Posterior vena cava (tissue), 2 donors: ENCODE measurements around the gene DMRTA1. TPM values are rescaled to one million over a fixed set of nuclear protein-coding genes. Genes with fewer than 3 reads are reported as not detected.
"Not testable (repeated sequence)": the region's sequence is repeated elsewhere in the genome, so short reads cannot be mapped to it uniquely, and the experiment has no call there.

ENCODE experiments used
- DNase-seq: peaks from one replicate; pipeline ENCODE4 v3.0.0-alpha.2; 2020; ENCODE audit warnings: low spot score
- intact Hi-C, 2 donors: fragments of 100-400 bp; cut with DNase I; formaldehyde crosslinking; loops; one replicate each; pipeline versions ENCODE4 v1.14.1 to v1.14.2; 2022 to 2023
- total RNA-seq, 2 donors: library from RNA; stranded (reverse); fragmentation: NEBNext Ultra II Directional; extraction: Animal tissue kit (Norgen Biotek cat#: 25700); gene quantifications; one replicate each; pipeline ENCODE4 v1.2.1, GENCODE V29; 2021
- donor health status: DM: yes; HTN: yes; CAD: no.
- donor health status: DM: yes; HTN: yes; CAD: no.

DMRTA1 gene
- total RNA-seq, 2 donors from 2014 or later = 0.09 to 0.24 TPM

DNA sequence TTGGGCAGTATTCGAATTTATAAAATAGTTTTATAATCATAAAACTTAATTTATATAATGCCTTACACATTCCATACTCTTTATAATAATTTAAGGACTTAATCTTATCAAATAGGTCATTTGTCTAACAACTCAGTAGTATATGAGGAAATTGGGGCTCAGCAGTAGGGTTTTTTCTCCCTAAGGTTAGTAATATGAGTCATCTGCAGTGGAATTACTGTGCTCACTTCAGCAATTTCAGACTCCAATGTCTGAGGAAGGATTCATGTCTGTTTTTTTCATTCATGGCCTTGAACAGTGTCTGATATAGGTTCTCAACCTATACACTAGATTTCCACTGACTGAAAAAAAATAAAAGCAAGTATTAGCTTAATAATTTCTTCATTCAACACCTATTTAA, 7.4 kb downstream of the DMRTA1 start:
- DNase-seq = no peak
- intact Hi-C loops = no loop called here

DNA sequence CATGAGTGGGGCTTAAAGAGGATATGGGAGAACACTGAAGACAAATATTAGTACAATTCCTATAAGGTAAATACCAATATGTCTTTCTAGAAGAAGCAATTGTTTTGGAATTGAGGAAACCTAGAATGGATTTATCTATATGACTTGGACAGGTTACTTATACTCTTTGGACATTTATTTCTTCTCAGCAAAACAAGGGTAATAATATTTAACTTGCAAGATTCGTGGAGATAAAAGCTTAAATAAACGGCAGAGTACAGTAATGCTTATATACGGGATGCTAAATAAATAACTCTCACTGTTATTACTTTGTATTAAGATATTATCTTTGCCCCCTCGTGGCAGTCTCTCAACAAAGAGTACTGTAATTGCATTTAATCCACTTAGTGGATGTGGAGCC, 8.6 kb downstream of the DMRTA1 start:
- intact Hi-C loops = no loop called here
- no peak for DNase-seq

- no peak for DNase-seq
- intact Hi-C loops = no loop called here
Observed at GRCh38 chr9:22457448-22457847, 10.8 kb downstream of the DMRTA1 start.

DNA sequence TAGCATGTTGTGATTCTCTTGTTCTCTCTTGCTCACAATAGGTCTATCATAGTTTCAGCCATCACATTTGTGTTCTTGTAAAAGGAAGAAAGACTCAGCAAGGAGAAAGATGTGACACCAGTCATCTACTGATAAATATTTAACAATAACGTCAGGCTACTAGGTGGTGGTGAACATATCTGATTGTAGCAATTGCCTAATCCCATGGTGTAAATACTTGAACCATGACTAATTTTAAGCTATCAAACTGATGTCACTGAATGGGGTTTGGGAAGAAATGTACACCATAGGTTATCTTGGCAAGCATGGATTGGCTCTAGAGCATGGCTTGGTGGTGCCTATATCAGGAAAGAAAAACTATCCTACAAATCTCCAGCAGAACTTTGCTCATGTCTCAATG, 16.6 kb downstream of the DMRTA1 start:
- intact Hi-C loops = no loop called here

DNA sequence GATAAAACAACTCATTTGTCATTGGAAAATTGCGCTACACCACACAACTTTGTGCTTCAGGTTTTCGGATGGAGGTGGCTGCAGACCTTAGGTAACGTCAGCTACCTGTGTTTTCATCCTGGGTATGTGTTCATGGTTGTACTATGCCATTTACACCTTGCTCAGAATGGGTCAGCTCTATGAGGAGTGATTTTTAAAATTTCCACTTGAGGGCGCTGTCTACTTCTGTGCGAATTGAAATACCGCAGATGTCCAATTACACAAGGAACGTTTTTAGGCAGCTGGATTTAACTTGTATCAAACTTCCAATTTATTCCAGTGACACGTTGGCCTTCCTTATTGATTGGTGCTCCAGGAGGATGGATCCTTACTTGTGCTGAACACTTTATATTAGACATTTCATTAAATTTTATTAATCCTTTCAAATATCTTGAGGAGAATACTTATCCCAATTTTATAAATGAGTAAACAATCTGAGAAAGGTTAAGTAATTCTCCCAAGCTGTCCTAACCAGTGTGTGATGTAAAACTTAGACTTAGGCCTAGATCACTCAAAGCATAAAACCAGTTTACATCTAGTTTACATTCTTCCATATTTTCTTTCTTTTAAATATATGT, 23.4 kb downstream of the DMRTA1 start:
- intact Hi-C loops = loop anchor here in 1 of 2 donors (1.0 kb wide), 1 partner anchor 23 kb away; no protein-coding TSS in a partner anchor

More for the DNA sequence above, 16.6 kb downstream of the DMRTA1 start:
- DNase-seq = no peak

GRCh38 chr9:22481566-22481965, 34.9 kb downstream of the DMRTA1 start:
- no peak for DNase-seq
- intact Hi-C loops = no loop called here

More for the DNA sequence above, 23.4 kb downstream of the DMRTA1 start:
- no peak for DNase-seq

GRCh38 chr9:22483528-22484070, 37.0 kb downstream of the DMRTA1 start:
- intact Hi-C loops = no loop called here
- no peak for DNase-seq

- DNase-seq, intact Hi-C loops: not testable (repeated sequence)
Observed at GRCh38 chr9:22496197-22496596, 49.6 kb downstream of the DMRTA1 start.
